Chondrocyte (in vitro differentiated cells): ENCODE measurements around the gene MRPL50. TPM values are rescaled to one million over a fixed set of nuclear protein-coding genes. Genes with fewer than 3 reads are reported as not detected.
A peak's percentile ranks its signal among the peaks of the same experiment; 100 is the strongest.

Experiments used
- DNase-seq: peaks from one replicate; pipeline ENCODE4 v3.0.0; 2021; ENCODE audit warnings: mixed read lengths, low spot score
- H3K27ac Mint-ChIP-seq: one replicate; pipeline ENCODE4 v1.8.0; 2021; ENCODE audit warnings: mild to moderate bottlenecking, moderate library complexity, mixed read lengths; ENCODE audit not compliant: unreplicated experiment
- H3K27me3 Mint-ChIP-seq: 2 replicates; pipeline ENCODE4 v1.8.0; 2021; ENCODE audit warnings: low read depth, mixed read lengths
- H3K36me3 Mint-ChIP-seq: 2 replicates; pipeline ENCODE4 v1.8.0; 2021; ENCODE audit warnings: low read depth, mixed read lengths
- H3K4me1 Mint-ChIP-seq: 2 replicates; pipeline ENCODE4 v1.8.0; 2021; ENCODE audit warnings: low read depth, mild to moderate bottlenecking, mixed read lengths
- H3K4me3 Mint-ChIP-seq: one replicate; pipeline ENCODE4 v1.8.0; 2021; ENCODE audit warnings: mild to moderate bottlenecking, moderate library complexity, mixed read lengths; ENCODE audit not compliant: unreplicated experiment
- H3K9me3 Mint-ChIP-seq: 2 replicates; pipeline ENCODE4 v1.8.0; 2021; ENCODE audit warnings: low read depth, mixed read lengths
- CTCF ChIP-seq: fragments of 200-600 bp; sonication (generic); IDR thresholded peaks from 2 replicates; pipeline ENCODE4 v1.5.0; 2021; ENCODE audit warnings: antibody characterized with exemption, mild to moderate bottlenecking, moderate library complexity
- total RNA-seq: library from RNA; stranded (reverse); gene quantifications from 3 replicates; pipeline ENCODE4 v1.2.1, GENCODE V29; 2021

Gene MRPL50
- total RNA-seq, 1 donor from 2014 or later = 7.2 TPM

- no peak for TF ChIP-seq CTCF
- no peaks in the 10 kb centered on the region for H3K27me3 Mint-ChIP-seq
- no peaks in the 10 kb centered on the region for H3K9me3 Mint-ChIP-seq
- no peak overlapping the region for H3K27ac Mint-ChIP-seq
- H3K4me3 Mint-ChIP-seq = no peak overlapping the region
- no peaks in the 10 kb centered on the region for H3K36me3 Mint-ChIP-seq
- DNase-seq = no peak
- H3K4me1 Mint-ChIP-seq = peaks cover 20% of the 10 kb centered on the region
Measured at GRCh38 chr9:101369884-101370531, 28.4 kb downstream of the MRPL50 start.

- peaks cover 27% of the 10 kb centered on the region for H3K4me1 Mint-ChIP-seq
- no peaks in the 10 kb centered on the region for H3K27me3 Mint-ChIP-seq
- DNase-seq = no peak
- no peak overlapping the region for H3K27ac Mint-ChIP-seq
- H3K4me3 Mint-ChIP-seq = no peak overlapping the region
- no peaks in the 10 kb centered on the region for H3K36me3 Mint-ChIP-seq
- TF ChIP-seq CTCF = no peak
- H3K9me3 Mint-ChIP-seq = no peaks in the 10 kb centered on the region
Measured at GRCh38 chr9:101369286-101369685, 29.1 kb downstream of the MRPL50 start.

- TF ChIP-seq CTCF = no peak
- no peak overlapping the region for H3K4me3 Mint-ChIP-seq
- H3K27ac Mint-ChIP-seq = peak overlapping the region; percentile 22
- H3K27me3 Mint-ChIP-seq = no peaks in the 10 kb centered on the region
- H3K4me1 Mint-ChIP-seq = peaks cover 25% of the 10 kb centered on the region
- H3K36me3 Mint-ChIP-seq = no peaks in the 10 kb centered on the region
- no peaks in the 10 kb centered on the region for H3K9me3 Mint-ChIP-seq
- no peak for DNase-seq
Measured at GRCh38 chr9:101367323-101367722, 31.1 kb downstream of the MRPL50 start.

- Mint-ChIP-seq H3K4me1 (peaks cover 25% of the 10 kb centered on the region), H3K4me3 (no peak overlapping the region), H3K27ac (peak overlapping the region; percentile 81), H3K36me3 (no peaks in the 10 kb centered on the region), H3K9me3 (no peaks in the 10 kb centered on the region), H3K27me3 (no peaks in the 10 kb centered on the region)
- no peak for TF ChIP-seq CTCF
- no peak for DNase-seq
Measured at GRCh38 chr9:101366038-101366756, 32.2 kb downstream of the MRPL50 start.

- Mint-ChIP-seq H3K9me3 (no peaks in the 10 kb centered on the region), H3K4me1 (peaks cover 25% of the 10 kb centered on the region), H3K27ac (peak overlapping the region; percentile 90), H3K36me3 (no peaks in the 10 kb centered on the region), H3K4me3 (no peak overlapping the region), H3K27me3 (no peaks in the 10 kb centered on the region)
- no peak for TF ChIP-seq CTCF
- DNase-seq = no peak
Measured at GRCh38 chr9:101365181-101365580, 33.2 kb downstream of the MRPL50 start.
